Fibroblast of peridontal ligament (primary cell): Measurements from ENCODE around the gene FBXL7.
A peak's percentile ranks its signal among the peaks of the same experiment; 100 is the strongest.

Experiments
- DNase-seq: peaks from one replicate; pipeline ENCODE4 v3.0.0-alpha.2; 2010; ENCODE audit errors: extremely low read depth

The FBXL7 gene

DNA sequence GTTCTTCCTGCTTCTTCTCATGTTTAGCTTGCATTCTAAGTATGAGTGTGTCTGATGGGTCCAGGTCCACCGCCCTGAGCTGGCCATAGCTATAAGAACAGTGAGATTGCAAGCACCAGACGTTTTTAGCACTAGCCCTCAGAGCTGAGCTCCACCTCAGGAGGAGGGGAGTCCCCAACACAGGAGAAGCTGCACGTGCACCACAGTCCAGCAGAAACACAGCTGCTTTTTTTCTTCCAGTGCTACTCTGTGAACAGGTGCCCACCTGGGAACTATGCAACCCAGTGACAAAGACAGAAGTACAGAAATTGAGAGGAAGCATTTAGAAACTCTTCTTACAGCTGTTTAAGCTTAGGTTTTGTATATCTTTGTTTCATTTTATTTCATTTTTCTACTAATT, 380.2 kb downstream of the FBXL7 start:
- no peak for DNase-seq

DNA sequence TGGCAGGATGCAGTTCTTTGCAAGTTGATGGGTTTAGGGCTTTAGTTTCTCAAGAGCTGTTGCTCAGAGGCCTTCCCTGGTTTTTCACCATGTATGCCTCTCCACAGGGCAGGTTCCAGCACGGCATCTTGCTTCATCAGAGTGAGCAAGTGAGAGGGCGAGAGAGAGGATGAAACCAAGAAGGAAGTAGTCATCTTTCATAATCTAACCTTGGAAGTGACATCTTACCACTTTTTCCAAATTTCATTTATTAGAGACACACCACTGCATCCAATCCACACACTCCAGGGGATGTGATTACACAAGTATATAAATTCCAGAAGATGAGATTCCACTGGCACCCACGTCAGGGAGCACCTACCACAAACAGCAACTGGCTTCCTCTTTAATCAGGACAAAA, 385.2 kb downstream of the FBXL7 start:
- DNase-seq, result peak; percentile 38

DNA sequence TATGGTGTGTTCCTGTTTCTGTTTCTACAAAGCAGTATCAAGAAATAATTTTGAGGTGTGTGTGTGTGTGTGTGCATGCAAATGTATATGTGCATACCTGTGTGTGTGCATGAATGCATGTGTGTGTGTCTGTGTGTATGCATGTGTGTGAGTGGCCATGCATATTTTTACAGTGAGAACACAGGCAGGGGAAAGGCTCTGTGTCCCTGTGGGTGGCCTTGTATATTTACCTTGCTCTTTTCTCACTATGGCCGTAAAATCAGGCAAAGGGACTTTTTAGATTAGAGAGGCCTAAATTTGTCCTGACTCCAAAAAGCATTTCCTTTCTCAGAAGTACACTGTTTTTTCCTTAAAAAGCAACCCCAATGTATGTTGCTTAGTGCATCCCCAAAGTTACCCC, 386.2 kb downstream of the FBXL7 start:
- DNase-seq, result no peak

DNA sequence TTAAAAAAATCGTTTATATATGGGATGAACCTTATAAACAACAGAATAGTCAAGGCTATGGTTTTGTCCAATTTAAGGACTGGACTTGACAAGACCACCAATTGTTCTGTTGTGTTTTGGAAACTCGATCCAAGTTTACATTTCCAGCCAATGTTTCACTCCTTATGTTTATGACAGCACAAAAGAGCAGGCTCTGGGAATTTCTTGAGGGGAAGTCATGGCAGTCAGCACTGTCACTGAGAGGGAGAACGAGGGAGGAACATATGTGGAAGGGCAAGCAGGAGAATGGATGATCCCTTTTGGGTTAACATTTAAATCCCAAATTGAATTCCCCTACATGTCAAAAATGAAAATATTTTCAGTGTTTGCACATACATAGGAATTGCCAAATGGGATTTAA, 387.1 kb downstream of the FBXL7 start:
- peak; percentile 55 for DNase-seq

DNA sequence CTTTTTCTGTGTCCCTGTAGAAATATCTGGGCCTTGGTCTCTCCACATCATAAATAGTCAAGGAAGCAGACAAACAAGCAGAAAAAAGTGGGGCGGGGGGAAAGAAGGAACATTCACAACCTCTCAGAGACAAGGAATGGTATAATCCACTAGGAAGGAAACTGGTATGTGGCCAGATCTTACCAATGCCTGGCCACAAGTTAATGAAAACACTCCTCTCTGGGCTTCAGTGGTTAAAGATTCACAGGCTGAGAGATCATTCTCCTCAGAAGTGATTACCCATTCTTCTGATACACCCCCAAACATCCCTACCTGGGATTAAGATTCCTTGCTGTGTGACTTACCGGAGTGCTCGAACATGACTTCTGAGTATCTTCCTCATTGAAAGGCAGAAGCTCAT, 389.0 kb downstream of the FBXL7 start:
- no peak for DNase-seq

DNA sequence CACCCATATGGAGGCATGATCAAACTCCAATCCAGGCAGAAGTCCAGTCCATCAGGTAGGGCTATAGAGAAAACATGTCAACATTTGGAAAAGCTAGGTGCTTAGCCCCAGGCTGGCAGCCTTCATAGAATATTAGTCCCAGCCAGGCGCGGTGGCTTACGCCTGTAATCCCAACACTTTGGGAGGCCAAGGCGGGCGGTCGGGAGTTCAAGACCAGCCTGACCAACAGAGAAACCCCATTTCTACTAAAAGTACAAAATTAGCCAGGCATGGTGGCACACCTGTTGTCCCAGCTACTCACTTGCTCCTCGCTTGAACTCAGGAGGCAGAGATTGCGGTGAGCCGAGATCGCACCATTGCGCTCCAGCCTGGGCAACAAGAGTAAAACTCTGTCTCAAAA, 393.9 kb downstream of the FBXL7 start:
- no peak for DNase-seq

DNA sequence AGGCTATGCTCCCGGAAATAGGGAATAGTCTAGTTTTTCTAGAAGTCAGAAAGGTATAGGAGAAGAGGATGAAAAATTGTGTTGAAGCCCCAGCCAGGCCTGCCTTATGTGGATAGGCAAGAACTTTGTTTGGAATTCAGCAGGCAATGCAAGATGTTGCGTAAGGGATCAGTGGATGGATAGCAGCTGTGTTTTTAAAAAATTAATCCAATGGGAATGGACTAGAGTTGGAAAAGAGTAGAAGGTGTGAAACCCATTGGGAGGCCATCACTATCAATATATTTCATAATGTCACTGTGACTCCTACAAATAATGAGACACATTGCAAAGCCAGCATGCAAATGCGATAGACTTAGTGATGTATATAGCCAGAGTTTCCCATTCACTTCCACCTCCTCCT, 397.7 kb downstream of the FBXL7 start:
- DNase-seq, result peak; percentile 49

DNA sequence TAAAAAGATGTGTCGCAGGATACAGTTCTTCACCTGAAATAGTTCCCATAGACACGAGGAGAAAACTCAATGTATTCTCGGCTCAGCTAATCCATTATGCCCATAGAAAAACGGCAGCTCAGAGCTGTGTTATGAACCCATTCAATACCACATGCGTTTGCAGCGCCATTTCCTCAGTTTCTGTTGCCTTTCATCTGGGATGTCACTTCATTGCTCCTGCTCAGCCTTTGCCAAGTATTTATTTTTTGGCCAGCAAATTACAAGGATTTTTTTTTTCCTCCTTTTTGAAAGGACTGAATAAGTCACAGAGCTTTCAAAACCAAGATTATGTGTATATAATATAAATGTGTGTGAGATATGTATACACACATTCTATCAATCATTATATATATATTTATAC, 398.7 kb downstream of the FBXL7 start:
- DNase-seq, result no peak

DNA sequence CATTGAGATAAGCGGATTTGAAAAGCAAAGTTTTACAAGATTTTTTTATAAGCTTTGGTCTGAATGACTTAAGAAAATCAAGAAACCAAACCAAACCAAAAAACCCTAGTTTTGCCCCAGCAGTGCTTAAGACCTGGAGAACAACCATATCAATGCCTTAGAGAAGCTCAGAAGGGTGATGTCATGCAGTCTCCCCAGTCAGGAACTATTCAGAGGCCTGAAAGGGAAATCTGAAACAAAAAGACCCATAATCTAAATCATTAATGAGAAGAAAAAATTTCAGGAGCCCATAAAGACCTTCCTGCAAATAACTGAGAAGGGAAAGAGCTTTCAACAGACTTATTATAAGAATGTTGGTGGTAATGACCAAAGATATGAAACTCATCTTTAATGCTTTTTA, 399.5 kb downstream of the FBXL7 start:
- DNase-seq, result no peak

DNA sequence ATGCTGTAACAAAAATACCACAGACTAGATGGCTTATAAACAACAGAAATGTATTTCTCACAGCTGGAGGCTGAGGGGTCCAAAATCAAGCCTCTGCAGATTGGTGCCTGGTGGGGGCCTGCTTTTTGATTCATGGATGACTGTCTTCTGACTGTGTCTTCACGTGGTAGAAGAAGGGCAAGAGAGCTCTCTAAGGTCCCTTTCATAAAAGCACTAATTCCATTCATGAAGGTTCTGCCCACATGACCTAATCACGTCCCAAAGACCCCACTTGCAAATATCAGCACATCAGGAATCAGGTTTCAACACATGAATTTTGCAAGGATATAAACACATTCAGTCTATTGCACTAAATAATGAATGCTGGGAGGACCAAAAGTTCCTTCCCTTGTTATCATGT, 401.2 kb downstream of the FBXL7 start:
- DNase-seq, result no peak

DNA sequence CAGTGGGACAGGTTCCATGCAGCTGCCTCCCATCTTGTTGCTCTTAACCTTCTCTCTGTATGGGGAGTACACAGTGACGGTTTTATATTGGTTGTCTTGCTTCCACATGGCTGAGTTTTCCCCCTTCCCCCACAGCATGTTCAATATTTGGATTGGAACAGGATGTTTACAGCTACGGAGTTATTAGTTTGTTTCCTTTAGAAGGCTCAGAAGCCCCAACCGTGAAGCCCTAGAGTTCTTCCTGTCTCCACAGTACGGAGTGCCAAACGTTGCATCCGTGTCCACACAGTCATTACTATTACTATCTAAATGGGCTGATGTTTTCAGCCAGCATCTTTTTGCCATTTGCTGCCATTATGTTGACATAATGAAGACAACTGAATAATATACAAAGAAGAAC, 402.1 kb downstream of the FBXL7 start:
- no peak for DNase-seq

DNA sequence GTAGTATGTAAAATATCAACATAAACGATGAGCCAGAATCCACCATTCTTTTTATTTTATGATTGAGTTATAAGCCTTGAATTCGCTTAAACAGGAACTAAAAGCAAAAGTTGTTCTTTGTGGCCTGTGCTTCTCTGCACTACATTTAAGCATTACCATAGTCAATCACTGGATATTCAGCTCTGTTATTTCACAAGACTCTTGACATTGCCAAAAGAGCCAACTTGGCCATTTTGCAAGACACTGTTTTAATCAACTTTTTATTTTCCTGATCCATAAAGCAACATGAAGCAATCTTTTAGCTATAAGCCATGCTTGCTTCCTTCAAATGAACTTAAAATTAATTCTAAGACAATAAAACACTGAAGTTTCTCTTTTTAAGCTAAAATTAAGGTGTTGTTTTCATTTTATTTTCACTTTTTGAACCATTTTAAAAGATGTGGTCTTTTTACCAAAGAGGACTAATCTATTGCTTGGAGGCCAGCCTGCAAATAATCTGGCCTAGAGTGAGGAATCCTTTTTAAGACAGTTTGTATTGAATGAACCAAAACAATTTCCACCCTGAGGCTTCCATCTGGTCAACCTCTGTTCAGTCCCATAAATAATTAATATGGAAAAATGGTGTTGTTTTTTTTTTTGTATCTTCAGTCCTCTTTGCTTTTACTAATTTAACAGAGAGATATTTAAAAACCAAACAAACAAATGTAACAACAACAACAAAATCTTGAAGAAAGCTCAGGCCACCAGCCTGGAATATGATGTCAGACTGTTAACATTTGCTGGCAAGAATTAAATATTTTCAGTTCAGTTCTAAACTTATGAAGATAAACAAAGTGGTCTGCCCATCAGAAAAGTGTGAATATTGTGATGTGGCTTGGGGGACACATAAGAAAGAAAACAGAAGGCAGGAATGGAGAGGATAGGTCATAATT, 405.2 kb downstream of the FBXL7 start:
- DNase-seq, result peak; percentile 84

DNA sequence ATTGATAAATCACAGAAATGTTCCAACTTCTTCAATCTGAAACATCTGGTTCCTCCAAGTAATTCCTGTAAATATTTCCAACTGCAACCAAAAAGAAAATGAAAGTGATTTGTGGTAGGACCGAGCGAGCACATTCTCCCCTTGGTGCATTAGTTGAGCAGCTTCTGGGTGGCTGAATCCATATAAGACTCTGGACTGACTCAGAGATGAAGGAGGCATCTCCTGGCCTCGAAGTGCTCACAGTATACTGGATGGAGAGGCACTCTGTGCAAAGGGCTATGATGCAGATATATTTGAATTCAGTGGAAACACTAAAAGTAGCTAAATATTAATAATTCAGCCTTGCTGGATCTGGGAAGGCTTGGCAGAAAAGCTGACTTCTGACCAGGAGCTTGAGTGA, 414.7 kb downstream of the FBXL7 start:
- DNase-seq, result peak; percentile 66

DNA sequence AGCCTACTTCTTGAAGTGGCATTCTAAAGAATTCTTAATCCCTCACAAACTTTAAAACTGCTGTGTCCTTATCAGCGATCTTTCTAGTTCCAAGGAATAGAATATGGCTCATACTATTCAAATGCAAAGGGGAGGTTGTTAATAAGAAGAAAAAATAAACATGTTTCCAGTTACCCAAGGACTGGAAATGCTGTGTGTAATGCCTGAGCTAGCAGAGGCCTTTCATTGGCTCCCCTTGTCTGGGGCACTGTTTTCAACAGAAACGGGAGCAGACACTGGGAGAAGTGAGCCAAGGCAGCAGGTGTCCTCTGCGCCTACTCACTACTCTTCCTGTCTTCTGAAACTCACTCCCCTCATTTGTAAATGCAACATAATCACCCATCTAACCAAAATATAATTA, 426.6 kb downstream of the FBXL7 start:
- no peak for DNase-seq

DNA sequence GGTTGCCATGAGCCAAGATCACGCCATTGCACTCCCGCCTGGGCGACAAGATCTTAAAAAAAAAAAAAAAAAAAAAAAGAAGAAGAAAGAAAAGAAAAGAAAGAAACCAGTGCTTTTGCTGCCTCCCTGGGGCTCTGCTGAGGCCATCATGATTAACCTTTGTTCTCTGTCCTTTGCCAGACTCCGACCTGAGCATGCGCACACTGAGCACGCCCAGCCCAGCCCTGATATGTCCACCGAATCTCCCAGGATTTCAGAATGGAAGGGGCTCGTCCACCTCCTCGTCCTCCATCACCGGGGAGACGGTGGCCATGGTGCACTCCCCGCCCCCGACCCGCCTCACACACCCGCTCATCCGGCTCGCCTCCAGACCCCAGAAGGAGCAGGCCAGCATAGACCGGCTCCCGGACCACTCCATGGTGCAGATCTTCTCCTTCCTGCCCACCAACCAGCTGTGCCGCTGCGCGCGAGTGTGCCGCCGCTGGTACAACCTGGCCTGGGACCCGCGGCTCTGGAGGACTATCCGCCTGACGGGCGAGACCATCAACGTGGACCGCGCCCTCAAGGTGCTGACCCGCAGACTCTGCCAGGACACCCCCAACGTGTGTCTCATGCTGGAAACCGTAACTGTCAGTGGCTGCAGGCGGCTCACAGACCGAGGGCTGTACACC, 427.9 kb downstream of the FBXL7 start:
- no peak for DNase-seq

DNA sequence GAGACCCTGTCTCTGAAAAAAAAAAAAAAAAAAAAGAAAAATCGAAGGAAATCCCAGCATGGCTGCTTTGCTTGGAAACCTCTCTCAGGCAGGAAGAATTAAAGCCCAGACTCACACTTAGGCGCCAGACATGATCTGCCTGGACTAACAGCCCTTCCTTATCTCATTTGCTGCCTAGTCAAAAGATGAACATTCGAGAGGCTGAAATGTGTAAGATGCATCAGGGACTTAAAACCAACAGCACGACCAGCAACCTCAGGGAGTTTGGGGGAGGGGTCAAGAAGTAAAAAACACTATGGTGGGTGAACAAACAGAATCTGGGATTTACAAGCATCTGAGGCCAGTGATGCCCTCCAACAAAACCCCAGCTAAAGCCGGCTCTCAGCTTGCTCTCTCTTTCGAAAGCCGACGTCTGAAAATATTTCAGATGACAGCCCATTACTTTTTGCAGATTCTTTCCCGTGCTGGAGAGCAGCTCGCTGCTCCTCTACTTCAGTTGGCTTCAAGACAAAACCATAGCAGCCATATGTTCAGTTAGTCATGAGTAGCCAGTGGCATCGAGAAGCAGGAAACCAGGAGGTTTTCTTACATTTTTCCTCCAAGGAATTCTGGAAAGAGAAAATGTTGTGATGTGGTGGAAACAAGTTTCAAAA, 429.8 kb downstream of the FBXL7 start:
- peak; percentile 80 for DNase-seq

DNA sequence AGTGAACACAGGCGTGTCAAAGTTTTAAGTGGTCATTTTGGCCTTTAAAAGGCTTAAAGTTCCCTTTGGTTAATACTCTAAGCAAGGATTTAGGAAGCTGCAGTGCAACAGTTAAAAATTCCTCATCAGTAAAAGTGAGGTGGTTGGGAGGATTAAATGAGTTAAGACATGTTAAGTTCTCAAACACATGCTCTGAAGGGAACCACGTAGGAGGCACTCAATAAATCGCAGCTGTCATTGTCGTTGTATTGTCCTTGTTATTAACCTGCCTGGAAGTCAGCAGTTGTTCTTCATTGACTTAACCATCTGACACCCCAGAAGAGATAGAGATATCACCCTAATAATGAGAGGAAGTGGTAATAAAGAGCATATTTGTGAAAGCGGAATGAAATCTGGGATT, 432.1 kb downstream of the FBXL7 start:
- no peak for DNase-seq

DNA sequence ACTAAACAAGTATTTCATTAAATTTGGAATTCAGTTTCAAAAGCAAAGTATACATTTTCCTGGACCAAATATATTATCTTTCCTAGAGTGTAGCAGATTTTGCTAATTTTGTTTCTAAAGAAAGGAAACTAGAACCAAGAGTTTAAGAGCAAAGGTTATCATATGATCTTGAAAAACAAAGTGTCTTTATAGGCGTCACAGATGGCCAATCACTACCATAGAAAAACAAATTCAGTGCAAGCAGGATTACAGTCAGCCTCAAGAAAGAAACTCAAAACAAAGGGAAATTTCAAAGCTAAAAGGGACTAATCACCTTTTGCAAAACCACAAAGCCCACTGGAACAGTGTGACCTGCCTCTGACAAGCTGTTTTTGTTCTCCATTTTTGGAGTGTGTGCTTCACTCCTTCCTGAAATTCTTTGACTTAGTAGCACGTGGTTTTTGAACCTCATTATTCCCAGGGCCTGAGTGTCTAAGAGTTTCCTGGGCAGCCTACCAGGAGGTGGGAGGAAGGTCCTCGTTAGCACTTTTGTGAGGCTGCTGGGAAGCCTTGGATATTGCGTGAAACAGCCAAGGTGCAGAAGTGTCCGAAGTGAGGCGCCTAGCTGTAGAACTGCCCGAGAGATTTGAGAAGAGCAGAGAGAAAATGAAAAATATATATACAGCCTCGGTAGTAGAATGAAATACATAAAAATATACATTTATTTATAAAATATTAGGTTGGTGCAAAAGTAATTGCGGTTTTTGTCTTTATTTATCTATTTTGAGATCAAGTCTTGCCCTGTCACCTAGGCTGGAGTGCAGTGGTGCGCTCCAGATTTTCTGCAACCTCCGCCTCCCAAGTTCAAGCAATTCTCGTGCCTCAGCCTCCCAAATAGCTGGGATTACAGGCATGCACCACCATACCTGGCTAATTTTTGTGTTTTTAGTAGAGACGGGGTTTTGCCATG, 433.6 kb downstream of the FBXL7 start:
- DNase-seq, result no peak

DNA sequence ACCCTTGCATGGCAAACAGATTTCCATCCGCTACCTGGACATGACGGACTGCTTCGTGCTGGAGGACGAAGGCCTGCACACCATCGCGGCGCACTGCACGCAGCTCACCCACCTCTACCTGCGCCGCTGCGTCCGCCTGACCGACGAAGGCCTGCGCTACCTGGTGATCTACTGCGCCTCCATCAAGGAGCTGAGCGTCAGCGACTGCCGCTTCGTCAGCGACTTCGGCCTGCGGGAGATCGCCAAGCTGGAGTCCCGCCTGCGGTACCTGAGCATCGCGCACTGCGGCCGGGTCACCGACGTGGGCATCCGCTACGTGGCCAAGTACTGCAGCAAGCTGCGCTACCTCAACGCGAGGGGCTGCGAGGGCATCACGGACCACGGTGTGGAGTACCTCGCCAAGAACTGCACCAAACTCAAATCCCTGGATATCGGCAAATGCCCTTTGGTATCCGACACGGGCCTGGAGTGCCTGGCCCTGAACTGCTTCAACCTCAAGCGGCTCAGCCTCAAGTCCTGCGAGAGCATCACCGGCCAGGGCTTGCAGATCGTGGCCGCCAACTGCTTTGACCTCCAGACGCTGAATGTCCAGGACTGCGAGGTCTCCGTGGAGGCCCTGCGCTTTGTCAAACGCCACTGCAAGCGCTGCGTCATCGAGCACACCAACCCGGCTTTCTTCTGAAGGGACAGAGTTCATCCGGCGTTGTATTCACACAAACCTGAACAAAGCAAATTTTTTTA, 436.7 kb downstream of the FBXL7 start:
- no peak for DNase-seq

DNA sequence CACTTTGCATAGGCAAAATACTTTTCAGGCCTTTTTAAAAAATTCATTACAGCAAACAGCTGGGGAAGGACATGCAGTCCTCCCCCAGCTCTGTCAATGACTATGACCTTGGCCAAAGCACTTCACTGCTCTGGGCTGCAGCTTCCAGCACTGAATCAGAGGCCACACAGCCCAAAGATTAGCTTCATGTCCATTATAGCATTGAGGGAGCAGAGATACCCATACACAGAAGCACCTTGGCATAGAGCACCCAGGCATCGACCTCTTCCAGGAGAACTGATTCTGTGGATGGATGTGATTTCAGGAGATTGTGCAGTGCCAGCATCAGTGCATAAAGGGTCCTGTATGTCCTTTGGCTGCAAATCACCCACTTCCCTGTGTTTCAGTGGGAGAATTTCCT, 437.7 kb downstream of the FBXL7 start:
- no peak for DNase-seq

DNA sequence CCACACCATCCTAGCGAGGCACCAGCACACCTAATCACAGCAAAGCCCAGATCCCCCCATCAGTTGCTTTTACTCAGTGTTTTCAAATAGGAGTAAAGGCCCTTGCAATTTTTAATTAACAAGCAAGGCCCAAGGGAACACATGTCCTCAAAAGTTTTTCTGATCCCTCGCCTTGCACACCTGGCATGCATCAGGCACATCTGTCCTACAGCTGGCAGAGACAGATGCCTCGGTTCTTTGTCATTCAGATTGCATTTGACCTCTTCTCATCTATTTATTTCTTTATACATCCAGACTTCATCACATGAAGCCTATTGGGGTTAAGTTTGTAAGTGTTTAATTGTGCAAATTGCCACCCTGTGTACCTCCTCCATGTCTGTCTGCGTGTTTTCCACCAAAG, 438.2 kb downstream of the FBXL7 start:
- no peak for DNase-seq
